Stimulated activated CD4-positive, alpha-beta T cell treated with anti-CD3 and anti-CD28 coated beads, Interleukin-1b, Interleukin-23, amount 100 ng/mL, for 24 hours (primary cell): Measurements from ENCODE around the gene KRT5.

ENCODE experiments used
- DNase-seq, 4 experiments: peaks; one replicate each; pipeline ENCODE4 v3.0.0-alpha.2; 2020; ENCODE audit warnings: low read depth in 4 of 4, low spot score in 1 of 4

The KRT5 gene

DNA sequence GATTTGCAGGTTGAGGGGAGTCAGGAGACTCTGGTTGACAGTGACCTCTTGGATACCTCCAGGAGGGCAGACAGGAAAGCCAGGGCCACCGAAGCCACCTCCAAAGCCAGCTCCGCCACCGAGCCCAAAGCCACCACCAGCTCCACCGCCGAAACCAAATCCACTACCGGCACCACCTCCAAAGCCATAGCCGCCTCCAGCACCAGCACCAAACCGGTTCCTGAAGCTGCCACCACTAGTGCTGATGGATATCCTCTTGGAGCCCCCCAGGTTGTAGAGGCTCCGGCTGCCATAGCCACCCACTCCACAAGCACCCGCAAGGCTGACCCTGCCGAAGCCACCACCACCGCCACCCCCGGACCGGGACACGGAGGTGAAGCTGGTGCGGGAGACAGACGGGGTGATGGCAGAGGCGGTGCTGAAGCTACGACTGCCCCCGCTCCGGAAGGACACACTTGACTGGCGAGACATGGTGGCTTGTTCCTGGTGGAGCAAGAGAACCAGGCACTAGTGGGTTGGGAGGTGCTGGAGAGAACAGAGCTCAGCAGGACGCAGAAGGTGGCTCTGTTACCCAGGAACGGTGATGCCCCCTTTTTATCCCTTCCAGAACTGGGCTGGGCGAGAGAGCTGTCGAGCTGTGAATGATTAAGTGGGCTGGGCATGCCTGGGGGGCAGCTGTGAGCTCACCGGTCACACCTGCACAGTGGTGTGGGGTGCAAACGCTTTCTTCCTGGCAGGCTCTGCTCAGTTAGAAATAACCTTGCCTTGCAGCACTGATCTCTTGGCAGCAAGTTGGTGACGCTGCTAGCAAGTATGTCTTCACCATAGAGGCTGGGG is at the start of gene KRT5:
Gene KRT5, minus strand, starts transcription at position 569 of the 837 bp plus-strand sequence. Its CDS starts 98 bp downstream, at position 471.
- DNase-seq, result no peak

DNA sequence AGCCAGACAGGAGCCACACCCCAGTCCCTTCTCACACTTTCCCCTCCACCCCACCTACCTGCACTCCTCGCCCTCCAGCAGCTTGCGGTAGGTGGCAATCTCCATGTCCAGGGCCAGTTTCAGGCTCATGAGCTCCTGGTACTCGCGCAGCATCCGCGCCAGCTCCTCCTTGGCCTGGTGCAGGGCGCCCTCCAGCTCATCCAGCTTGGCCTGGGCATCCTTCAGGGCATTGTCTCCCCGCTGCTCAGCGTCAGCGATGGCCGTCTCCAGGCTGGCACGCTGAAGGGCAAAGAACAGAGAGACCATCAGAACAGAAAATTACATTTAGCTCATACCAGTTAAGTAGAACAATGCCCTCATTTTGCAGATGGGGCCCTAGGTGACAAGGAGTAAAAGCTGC is 47.9 kb upstream of the KRT5 start:
- DNase-seq, result no peak

DNA sequence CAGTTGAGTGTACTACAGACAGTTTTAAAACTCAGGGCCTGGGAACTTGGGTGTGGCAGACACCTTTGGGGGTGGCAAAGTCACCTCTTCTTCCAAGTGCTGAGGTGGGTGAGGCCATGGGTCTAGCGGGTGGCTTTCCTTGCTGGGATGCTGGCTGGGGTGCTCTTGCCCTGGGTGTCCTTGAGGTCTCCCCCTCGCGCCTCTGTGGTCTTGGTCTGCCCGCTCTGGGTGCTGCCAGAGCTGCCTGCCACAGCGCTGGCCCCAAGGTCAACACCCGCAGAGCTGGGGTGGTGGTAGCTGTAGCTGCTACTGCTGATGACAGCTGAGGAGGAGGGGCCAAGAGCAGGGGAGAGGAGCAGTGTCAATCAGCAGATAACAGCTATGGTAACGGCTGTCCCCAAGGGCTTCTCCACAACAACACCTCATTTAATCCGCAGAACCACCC is 46.7 kb upstream of the KRT5 start:
- no peak for DNase-seq

DNA sequence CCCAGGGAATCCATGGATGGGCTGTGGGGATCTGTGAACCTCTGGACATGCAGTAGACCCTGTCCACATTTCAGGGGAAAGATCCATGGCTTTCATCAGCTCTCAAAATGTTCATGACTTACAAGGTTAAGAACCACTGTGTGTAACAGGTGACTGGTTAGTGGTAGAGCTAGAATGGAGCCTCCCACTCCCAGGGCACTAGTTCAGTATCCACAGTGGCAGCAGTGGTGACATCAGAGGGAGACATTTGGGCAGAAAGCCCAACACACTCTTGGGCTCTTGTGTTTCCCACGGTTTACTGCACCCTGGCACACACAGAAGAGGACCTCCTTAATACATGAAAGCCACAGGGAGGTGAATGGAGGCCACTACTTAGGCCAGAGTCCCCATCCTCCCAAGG is 44.4 kb upstream of the KRT5 start:
- DNase-seq, result no peak

DNA sequence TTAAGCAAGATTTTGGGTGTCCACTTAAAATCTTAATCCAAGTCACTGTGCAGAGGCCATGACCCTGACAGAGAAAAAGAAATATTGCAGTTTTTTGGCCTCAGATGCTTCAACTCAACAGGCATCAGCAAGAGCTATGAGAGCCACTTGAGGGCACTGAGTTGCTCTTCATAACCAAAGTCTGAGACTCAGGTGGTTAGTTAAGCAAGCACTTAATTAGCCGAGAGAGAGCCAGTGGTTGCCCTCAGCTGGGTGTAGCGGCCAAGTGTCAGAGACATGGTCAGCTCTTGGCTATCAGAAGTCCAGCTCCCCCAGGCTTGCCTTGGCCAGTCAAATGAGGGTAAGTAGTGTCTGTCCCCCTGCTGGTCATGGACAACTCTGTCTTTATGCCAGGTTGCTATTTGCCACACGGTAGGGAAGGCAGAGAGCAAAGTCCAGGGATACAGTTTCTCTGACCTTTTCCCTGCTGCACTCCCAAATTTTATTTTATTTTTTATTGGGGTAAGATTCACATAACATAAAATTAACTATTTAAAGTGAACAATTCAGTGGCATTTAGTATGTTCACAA is 41.8 kb upstream of the KRT5 start:
- DNase-seq, result no peak

GRCh38 chr12:52559979-52560378 is 39.8 kb upstream of the KRT5 start:
- no peak for DNase-seq

GRCh38 chr12:52558781-52559445 is 38.7 kb upstream of the KRT5 start:
- no peak for DNase-seq

GRCh38 chr12:52557476-52557875 is 37.3 kb upstream of the KRT5 start:
- no peak for DNase-seq

DNA sequence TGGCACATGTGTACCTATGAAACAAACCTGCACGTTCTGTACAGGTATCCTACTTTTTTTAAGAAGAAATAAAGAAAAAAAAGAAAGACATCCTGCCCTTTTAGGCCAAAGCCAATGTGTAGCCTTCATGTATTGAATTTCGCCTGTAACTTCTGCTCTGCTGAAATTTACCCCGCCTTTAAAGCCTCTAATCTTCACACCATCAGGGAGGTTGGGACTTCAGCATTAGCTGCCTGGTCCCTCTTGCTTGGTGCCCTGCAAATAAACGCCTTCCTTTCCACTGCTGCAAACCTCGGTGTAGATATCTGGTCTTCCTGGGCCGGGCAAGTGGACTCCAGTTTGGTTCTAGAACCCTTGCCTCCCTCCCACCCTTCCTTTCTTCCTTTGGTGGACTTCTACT is 35.4 kb upstream of the KRT5 start:
- no peak for DNase-seq

DNA sequence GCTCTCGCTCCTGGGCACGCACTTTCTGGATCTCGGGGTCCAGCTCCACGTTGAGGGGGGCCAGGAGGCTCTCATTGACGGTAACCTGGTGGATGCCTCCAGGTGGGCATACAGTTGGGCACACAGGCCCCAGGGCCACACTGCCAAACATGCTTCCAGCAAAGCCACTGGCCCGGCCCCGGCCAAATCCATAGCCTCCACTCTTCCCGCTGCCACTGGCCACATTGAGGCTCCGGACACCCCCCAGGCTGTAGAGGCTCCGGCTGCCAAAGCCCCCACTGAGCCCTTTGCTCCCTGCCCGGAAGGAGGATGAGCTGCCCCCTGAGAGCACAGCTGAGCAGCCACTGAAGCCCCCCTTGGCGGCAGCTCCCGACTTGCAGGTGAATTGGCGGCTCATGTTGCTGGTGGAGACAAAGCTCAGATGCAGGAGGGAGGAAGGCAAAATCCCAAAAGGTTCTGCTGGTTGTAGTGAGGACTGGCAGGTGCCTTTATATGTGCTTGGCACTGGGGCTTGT is 32.5 kb upstream of the KRT5 start, which contains the start of gene KRT71:
Gene KRT71, minus strand, starts transcription at position 465 of the 515 bp plus-strand sequence. Its CDS starts 68 bp downstream, at position 397.
- DNase-seq, result no peak

GRCh38 chr12:52552055-52552454 is 31.9 kb upstream of the KRT5 start:
- no peak for DNase-seq

DNA sequence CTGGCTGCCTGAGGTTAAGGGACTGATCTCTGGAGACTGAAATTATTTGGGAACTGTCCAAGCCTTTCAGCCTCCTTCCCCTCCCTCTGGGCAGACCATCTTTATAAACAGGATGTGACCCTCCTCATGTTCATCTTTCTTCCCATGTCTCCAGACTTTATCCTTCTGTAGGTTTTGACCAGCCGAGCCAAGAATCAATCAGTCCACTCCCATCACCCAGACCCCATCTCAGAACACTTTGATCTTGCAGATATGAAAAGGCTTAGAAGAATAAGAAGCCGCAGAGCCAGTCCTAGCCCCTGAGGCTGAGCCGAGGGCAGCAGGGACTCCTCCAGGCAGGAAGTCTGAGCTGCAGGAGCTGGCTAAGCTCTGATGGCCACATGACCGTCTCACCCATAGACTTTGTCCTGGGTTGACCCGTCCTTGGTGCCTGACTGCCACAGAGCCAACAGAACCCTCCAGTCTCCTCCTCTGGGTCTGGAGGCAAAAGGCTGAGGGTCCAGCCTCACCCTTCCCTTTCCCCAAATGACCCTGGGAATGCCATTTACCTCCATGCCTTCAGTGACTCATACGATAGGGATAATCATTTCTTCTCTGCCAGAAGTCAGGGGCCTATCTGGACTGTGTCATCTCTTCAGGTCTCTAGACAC is 31.1 kb upstream of the KRT5 start:
- no peak for DNase-seq

DNA sequence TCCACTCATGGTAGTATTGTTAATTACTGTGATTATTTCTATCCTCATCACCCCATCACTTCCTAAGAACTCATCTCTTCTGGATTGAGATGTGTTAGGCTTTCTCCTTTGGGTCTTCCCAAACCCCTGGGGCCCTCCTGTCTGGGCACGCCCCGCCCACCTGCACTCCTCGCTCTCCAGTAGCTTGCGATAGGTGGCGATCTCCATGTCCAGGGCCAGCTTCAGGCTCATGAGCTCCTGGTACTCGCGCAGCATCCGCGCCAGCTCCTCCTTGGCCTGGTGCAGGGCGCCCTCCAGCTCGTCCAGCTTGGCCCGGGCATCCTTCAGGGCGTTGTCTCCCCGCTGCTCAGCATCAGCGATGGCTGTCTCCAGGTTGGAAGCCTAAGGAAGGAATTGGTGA is 25.9 kb upstream of the KRT5 start:
- DNase-seq, result no peak

DNA sequence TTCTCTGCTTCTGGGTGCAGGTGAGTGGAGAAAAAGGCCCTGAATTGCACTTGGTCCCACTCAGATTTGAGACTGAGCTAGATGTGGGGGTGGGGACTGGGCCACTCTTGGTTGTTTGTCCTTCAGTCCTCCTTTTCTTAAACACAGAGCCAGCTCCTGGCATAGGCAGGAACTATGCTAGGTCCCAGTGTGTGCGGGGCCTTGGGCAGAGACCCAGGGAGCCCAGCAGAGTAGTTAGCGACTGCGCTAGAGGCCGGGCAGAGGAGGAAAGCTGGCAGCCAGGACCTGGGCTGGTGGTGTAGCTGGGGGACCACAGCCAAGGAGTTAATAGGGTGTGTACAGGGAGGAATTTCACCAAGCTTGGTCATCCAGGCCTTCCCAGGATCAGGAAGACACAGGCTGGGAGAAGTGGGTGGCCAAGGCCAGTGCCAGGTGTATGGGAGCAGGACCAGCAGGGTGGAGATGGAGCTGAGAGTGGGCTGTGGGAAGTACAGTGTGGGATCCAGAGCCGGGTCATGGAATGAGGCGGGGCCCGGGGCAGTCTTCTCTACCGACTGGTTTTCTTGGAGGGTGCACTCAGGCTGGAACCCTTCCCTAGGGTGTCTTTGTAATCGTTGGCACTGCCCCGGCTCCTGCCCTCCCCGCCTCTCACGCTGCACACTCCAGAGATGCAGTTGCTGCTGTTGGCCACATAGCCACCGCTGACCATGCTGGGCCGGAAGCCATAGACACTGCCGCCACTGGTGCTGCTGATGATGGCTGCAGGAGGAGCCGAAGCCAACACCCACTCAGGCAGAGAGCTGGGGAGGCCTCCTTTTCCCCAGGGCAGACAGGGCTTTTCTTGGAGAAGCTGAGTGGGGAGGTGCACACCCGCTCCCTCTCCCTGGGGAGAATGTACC is 24.0 kb upstream of the KRT5 start:
- no peak for DNase-seq

GRCh38 chr12:52542785-52543318 is 22.7 kb upstream of the KRT5 start:
- no peak for DNase-seq

GRCh38 chr12:52542157-52542556 is 22.0 kb upstream of the KRT5 start:
- DNase-seq, result no peak

GRCh38 chr12:52541709-52542108 is 21.5 kb upstream of the KRT5 start:
- DNase-seq, result no peak

DNA sequence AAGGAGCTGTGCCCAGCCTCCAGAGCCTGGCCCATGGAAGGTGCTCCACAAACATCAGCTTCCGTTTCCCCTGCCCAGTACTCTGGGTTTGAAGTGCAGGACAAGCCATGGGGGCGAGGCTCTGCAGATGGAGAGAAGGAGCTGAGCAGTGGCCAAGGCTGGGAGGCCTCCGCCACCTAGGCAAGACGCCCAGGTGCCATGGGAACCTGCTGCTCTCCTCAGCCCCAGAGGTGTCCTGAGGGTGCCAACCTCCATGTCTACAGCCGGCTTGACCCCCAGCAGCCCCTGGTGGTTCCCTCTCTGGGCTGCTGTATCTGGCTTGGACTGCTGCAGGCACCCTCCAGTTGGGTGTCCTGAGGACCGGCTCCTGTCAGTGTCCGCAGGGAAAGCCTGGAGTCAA is 20.3 kb upstream of the KRT5 start:
- DNase-seq, result no peak

DNA sequence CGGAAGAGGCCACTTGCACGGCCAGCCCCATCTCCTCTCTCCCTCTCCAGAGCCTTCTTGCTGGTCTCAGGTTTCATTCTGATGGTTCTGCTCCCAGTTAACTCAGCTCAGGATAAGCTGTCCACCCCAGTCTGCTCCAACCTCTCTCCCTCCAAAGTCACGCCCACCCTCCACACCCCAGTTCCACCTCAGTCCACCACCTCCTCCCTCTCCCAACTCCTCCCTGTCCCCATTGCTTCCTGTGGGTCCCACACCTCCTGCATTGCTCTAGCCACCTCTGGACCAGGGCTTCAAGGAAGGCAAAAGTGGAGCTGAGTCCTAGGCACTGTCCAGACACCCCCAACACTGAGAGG is 19.6 kb upstream of the KRT5 start:
- no peak for DNase-seq
